ENCODE results near the gene RGS3. TPM values are rescaled to one million over a fixed set of nuclear protein-coding genes. Genes with fewer than 3 reads are reported as not detected.

RGS3 gene
- polyA plus RNA-seq, 1 of the 3 experiments (the other 2 are of a cell fraction) = 50.6 TPM

- TF ChIP-seq SIN3A (IDR thresholded peaks at IDR 0.05; ENCODE audit: borderline replicate concordance, low read depth, low read length) (no peak), RXRA (IDR thresholded peaks at IDR 0.05; ENCODE audit: borderline replicate concordance, low read depth) (no peak), POLR2AphosphoS5 (IDR thresholded peaks at IDR 0.05; ENCODE audit: low read depth, low read length) (no peak), RCOR1 (IDR thresholded peaks at IDR 0.05; ENCODE audit: low read length) (no peak)
Measured at GRCh38 chr9:113519426-113520108, 56.0 kb downstream of the RGS3 start (continued).

- Histone ChIP-seq H3K27ac (ENCODE audit: low read depth in 2 of 2, low read length in 1 of 2) (peak overlapping the region in 1 of 2 experiments; percentile 15; a peak in 1 of 4 replicates), H3K4me2 (no peak overlapping the region), H3K79me2 (ENCODE audit: insufficient read depth) (no peaks in the 10 kb centered on the region), H3K36me3 (replicated peaks in 1 of 2; ENCODE audit: control insufficient read depth in 1 of 2, insufficient read depth in 2 of 2, low read length in 1 of 2) (no peaks in the 10 kb centered on the region), H3K27me3 (ENCODE audit: insufficient read depth) (no peaks in the 10 kb centered on the region), H3K9ac (no peak overlapping the region), H3F3A (replicated peaks; ENCODE audit: insufficient read depth) (no peaks in the 10 kb centered on the region), H4K20me1 (ENCODE audit: insufficient read depth) (no peaks in the 10 kb centered on the region), H3K9me2 (no peaks in the 10 kb centered on the region), H3K9me3 (no peaks in the 10 kb centered on the region), H3K4me3 (ENCODE audit: low read depth in 2 of 2, low read length in 1 of 2) (no peak overlapping the region), H2AFZ (ENCODE audit: low read depth) (no peak overlapping the region), H3K4me1 (ENCODE audit: control insufficient read depth in 1 of 2, insufficient read depth in 2 of 2, low read depth in 1 of 2, low read length in 1 of 2) (peaks cover 9 to 10% of the 10 kb centered on the region in 2 experiments; a peak in 1 of 4 replicates)
- POLR2A ChIA-PET = interaction anchor here (0.7 kb wide), 1 partner anchor 105 kb away, joined by 3 read pairs; no protein-coding TSS in a partner anchor
- TF ChIP-seq FOSL2 (IDR thresholded peaks at IDR 0.05; ENCODE audit: borderline replicate concordance, low read depth) = no peak
- TF ChIP-seq GABPA (IDR thresholded peaks at IDR 0.05; ENCODE audit: low read depth) = no peak
- TF ChIP-seq IRF3 (IDR thresholded peaks at IDR 0.05; ENCODE audit: low read depth, low read length) = no peak
- no peak for TF ChIP-seq POLR2AphosphoS5 (IDR thresholded peaks at IDR 0.05; ENCODE audit: low read depth, low read length)
- TF ChIP-seq RXRA (IDR thresholded peaks at IDR 0.05; ENCODE audit: borderline replicate concordance, low read depth) = no peak
- TF ChIP-seq YY1 (IDR thresholded peaks at IDR 0.05; ENCODE audit: low read depth) = no peak
- no peak for TF ChIP-seq ELF1 (IDR thresholded peaks at IDR 0.05)
- TF ChIP-seq MXI1 (IDR thresholded peaks at IDR 0.05; ENCODE audit: low read depth, low read length) = no peak
- no peak for TF ChIP-seq JUND (IDR thresholded peaks at IDR 0.05)
- TF ChIP-seq NRF1 (IDR thresholded peaks at IDR 0.05; ENCODE audit: low read depth, low read length) = no peak
- TF ChIP-seq TEAD4 (IDR thresholded peaks at IDR 0.05; ENCODE audit: borderline replicate concordance, insufficient read depth) = no peak
- TF ChIP-seq USF1 (IDR thresholded peaks at IDR 0.05; ENCODE audit: borderline replicate concordance, low read depth) = no peak
- DNase-seq = no peak
- CTCF ChIA-PET = interaction anchor here (0.5 kb wide), 1 partner anchor 163 kb away, joined by 3 read pairs; no protein-coding TSS in a partner anchor
- WGBS (ENCODE audit: low lambda C conversion rate) = 71% methylated on average over 1 of the region's 6 CpGs
Measured at GRCh38 chr9:113520109-113520642, 56.6 kb downstream of the RGS3 start.
